Epithelial cell of proximal tubule (primary cell): ENCODE data around the gene SCG2. TPM values are rescaled to one million over a fixed set of nuclear protein-coding genes. Genes with fewer than 3 reads are reported as not detected.

Experiments used
- DNase-seq: peaks from one replicate; pipeline ENCODE4 v3.0.0-alpha.2; 2011; ENCODE audit warnings: low read depth
- H3K4me3 ChIP-seq: 2 replicates; pipeline ENCODE4 v1.5.1; 2011; ENCODE audit warnings: low read depth, mild to moderate bottlenecking, low read length
- total RNA-seq: library from RNA; depleted of rRNA; stranded (reverse); fragments of >200 nt; gene quantifications from 2 replicates; pipeline ENCODE4 v1.2.3, GENCODE V29; 2015
- TF ChIP-seq, protein P1 (sequence below): conservative IDR thresholded peaks from 2 replicates; pipeline ENCODE4 v1.5.1; 2012; ENCODE audit warnings: low read depth, mild to moderate bottlenecking, low read length

Gene SCG2
- total RNA-seq, 1 donor from 2014 or later: 0.06 TPM

- no peak overlapping the region for H3K4me3 ChIP-seq
- no peak for DNase-seq
- TF ChIP-seq, protein P1, sequence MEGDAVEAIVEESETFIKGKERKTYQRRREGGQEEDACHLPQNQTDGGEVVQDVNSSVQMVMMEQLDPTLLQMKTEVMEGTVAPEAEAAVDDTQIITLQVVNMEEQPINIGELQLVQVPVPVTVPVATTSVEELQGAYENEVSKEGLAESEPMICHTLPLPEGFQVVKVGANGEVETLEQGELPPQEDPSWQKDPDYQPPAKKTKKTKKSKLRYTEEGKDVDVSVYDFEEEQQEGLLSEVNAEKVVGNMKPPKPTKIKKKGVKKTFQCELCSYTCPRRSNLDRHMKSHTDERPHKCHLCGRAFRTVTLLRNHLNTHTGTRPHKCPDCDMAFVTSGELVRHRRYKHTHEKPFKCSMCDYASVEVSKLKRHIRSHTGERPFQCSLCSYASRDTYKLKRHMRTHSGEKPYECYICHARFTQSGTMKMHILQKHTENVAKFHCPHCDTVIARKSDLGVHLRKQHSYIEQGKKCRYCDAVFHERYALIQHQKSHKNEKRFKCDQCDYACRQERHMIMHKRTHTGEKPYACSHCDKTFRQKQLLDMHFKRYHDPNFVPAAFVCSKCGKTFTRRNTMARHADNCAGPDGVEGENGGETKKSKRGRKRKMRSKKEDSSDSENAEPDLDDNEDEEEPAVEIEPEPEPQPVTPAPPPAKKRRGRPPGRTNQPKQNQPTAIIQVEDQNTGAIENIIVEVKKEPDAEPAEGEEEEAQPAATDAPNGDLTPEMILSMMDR: no peak
Observed at GRCh38 chr2:223643309-223643708, 41.1 kb upstream of the SCG2 start.

- no peak overlapping the region for H3K4me3 ChIP-seq
- TF ChIP-seq, protein P1: no peak
Observed at GRCh38 chr2:223642506-223642905, 40.3 kb upstream of the SCG2 start.

GRCh38 chr2:223641082-223641481 is 38.9 kb upstream of the SCG2 start:
- H3K4me3 ChIP-seq: no peak overlapping the region
- DNase-seq: no peak
- TF ChIP-seq, protein P1: no peak

More at GRCh38 chr2:223642506-223642905, 40.3 kb upstream of the SCG2 start:
- no peak for DNase-seq

GRCh38 chr2:223635080-223635479 is 32.9 kb upstream of the SCG2 start:
- peak; percentile 37 for DNase-seq
- TF ChIP-seq, protein P1: no peak
- H3K4me3 ChIP-seq: no peak overlapping the region

- TF ChIP-seq, protein P1: no peak
- DNase-seq: no peak
- no peak overlapping the region for H3K4me3 ChIP-seq
Observed at GRCh38 chr2:223634238-223634637, 32.1 kb upstream of the SCG2 start.

DNA sequence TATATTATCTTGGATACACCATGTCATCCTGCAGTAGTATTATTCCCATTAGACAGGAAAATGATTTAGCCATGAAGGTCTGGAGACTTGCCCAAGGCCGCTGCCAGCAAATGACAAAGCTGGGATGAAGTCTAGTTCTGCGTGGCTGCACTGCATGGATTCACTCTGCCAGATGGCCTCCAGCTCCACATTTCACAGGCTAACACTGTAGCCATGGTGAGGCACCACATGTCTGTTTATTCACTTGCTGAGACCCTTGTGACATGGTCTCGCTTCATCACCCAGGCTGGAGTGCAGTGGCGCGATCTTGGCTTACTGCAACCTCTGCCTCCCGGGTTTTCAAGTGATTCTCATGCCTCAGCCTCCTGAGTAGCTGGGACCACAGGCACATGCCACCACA is 31.5 kb upstream of the SCG2 start:
- TF ChIP-seq, protein P1: no peak
- no peak overlapping the region for H3K4me3 ChIP-seq
- DNase-seq: peak; percentile 61

GRCh38 chr2:223632826-223633225 is 30.7 kb upstream of the SCG2 start:
- TF ChIP-seq, protein P1: no peak
- no peak overlapping the region for H3K4me3 ChIP-seq
- DNase-seq: no peak
